Kidney tubule cell (primary cell): ENCODE results near the gene RAF1.
A peak's percentile ranks its signal among the peaks of the same experiment; 100 is the strongest.

Experiments used
- DNase-seq: peaks from one replicate; pipeline ENCODE4 v3.0.0-alpha.2; 2018; ENCODE audit warnings: low spot score

RAF1 gene

DNA sequence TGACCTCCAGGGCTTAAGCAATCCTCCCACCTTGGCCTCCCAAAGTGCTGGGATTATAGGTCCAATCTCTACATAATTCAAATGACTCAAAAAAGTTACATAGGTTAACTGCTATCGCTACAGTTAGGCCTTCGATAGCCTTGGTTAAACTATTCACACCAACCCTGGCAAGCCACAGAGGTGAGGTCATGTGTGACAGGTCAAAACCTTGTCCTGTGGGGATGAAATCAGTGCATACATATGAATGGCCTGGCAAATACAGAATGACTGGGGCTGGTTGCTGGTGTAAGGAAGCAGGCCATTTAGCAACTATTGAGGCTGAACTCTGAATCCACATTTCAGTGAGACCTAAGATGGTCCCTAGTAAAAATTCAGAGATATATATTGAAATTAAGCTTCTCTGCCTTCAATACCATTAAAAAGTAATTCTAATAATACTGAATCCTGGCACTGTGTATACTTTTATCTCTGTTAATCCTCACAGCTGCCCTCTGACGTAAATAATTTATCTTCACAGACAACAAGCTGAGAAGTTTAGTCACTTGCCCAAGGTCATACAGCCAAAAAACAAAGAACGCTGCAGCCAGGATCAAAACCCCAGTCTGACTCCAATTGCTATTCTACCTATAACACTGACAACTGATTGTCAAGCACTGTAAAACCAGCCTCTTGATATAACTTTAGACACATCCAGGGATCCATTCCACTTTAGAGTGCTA lies 71.8 kb downstream of the RAF1 start:
- DNase-seq: peak; percentile 22

DNA sequence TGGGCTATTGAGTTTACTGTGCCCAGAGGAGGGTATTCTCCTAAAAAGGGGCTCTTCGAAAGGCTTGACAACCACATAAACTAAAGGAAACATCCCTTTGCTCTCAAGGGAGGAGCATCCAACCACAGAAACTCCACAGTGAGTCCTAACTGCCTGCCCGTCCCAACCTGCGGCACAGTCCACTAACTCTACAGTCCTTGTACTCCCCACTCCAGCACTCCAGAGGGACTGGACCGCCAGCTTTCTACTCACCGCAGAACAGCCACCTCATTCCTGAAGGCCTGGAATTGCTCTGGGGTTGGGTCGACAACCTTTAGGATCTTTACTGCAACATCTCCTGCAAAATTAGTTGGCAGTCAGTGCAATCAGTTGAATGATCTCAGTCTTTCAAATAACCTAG lies 72.5 kb downstream of the RAF1 start:
- DNase-seq: no peak

DNA sequence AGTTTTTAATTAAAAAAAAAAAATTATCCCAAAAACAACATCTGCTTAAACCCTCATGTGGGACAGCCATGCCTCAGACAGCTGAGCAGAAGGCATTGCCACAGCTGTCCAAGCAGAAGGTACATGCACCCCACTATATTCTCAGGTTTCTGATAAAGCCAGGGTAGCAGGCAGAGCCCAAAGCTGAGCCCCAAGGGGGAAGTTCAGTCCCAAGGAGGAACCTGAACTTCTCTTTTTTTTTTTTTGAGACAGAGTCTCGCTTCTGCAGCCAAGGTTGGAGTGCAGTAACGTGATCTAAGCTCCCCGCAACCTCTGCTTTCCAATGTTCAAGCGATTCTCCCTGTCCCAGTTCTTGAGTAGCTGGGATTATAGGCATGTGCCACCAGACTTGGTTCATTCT lies 73.8 kb downstream of the RAF1 start:
- no peak for DNase-seq

DNA sequence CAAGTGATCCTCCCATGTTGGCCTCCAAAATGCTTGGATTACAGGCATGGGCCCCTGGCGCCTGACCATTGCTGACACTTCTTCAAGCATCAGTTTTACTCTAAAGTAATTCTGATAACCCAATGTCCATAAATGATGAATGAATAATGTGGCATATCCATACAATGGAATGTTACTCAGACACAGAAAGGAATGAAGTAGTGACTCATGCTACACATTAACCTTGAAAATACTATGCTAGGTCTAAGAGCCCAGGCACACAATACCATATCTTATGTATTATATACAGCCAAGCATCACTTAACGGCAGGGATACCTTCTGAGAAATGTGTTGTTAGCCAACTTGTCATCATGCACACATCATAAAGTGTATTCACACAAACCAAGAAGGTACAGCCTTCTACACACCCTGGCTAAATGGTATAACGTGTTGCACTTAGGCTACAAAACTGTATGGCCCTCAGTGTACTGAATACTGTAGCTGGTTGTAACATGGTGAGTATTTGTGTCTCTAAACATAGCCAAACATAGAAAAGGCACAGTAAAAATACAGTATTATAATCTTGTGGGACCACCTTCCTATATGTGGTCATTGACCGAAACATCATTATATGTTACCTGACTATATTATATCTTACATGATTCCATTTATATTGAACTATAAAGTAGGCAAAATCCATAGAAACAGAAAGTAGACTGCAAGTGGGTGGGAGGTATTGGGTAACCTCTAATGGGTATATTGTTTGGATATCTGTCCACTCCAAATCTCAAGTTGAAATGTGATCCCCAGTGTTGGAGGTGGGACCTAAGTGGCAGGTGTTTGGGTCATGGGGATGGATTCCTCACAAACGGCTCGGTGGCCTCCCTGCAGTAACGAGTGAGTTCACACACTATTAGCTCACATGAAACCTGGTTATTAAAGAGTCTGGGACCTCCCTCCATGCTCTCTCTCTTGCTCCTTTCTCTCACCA lies 75.6 kb downstream of the RAF1 start:
- peak; percentile 18 for DNase-seq

DNA sequence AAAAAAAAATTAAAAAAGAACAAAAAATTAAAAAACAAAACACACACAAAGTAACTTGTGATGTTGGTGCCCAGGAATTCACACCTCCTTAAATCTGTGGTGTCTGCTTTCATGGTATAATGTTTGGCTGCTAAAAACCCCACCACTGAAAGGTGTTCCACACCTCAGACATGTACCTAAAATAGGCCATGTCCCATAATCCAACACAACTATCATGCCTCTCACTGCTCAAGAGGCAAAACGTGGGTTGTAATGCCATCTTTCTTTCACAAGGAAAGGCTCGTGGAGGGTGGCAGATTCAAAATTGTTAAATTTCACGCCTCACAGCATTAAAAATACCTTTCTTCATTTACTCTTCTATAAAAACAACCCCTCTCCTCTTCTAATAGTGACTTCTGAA lies 77.5 kb downstream of the RAF1 start:
- DNase-seq: no peak

DNA sequence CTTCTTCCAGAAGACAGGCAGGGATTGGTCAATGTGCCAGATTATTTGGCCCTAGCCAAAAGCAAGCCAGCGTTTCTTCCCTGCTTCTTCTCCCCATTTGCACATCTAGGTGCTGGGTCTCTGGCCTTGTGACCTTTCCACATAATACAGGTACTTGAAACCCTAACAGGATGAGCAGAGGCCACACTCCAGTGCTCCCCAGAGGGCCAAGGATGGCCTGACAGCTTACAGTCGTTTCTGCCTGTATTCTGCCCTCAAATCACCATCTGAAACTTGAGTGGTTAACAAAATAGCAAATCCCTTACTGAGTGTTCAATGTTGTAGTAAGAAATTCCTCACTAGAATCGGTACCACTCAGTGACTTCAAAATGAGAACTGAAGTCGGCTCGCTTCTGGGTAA lies 77.9 kb downstream of the RAF1 start:
- no peak for DNase-seq

DNA sequence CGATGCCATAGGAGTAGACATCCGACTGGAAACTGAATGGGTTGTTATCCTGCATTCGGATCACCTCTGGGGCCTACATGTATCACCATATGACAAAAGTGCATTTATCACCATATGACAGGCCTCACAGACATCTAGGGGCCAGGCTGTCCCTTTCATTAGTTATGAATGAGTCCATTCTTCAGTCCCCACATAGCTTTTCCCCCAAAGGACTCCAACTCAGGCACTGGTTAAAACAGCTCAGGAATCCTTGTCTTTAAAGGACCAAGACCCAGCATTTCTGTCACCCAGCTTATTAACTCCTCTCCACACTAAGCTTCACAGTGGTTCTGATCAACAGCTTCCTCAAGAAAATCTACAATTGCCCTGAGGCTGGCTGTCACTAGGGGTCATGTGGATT lies 78.7 kb downstream of the RAF1 start:
- DNase-seq: no peak

DNA sequence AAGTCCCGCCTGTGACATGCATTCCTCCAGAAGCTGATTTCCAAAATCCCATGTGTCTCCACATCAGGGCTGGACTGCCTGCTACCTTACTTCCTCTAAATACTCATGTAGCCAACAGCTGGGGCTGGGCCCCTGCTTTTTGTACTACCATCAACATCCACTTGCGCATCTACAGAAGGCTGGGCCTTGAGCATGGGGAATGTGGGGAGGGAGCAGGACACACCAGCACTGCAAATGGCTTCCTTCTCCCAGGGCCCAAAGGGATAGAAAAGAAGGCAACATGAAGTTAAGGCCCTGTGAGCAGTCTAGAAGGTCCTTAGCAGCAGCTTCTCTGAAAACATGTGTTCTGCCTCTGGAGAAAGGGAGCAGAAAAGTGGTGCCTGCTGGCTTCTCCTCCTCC lies 79.8 kb downstream of the RAF1 start:
- DNase-seq: no peak

DNA sequence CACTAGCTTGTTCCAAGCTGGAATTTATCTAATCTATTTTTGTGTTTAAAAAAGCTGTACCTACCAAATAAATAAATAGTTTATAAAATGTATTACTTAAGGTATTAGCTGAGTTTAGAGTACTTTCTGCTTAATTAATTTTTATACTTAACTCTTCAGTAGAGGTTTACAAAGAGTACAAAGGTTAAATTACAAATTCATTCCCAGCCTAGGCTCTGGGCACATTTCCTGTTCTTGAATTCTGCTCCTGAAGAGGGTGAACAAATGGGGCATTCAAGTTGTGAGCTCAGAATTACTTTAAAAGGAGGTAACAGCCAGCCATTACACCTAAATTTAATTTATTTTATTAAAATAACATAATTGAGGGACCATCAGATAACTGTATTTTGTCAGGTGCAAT lies 80.6 kb downstream of the RAF1 start:
- no peak for DNase-seq

DNA sequence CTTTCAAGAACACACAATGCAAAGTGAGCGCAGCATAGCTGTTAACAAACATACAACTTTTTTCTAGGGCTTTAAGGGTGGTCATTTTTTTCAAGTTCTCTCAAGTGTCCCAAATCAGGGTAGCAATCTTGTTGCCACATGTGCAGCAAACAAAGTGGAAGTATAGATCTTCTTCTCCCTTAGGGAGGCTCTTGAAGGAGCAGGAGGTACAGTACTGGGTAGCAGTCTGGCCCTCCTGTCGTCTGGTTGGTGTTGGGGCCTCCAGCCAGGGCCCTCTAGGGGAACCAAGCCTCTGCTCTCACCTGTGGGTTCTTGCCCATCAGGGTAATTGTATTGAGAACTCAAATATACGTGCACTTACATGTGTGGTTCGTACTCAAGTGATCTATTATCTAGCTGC lies 81.2 kb downstream of the RAF1 start:
- no peak for DNase-seq

DNA sequence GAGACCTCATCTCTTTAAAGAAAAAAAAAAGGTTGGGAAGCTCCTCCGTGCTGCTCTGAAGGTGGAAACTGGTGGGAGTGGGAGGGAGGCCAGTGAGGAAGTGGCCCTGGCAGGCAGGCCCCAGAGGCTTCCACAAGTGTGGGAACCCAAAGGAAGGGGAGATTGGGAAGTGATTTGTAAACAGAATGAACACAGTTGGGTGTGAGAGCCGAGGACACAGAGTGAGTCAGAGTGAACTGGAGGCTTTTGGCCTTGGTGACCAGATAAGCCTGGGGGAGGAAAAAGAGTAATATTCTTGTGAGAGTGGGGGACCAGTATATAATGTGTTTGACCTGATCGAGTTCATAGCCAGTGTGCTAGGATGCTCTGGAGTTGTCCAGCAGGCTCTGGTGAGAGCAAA lies 84.0 kb downstream of the RAF1 start:
- DNase-seq: no peak

DNA sequence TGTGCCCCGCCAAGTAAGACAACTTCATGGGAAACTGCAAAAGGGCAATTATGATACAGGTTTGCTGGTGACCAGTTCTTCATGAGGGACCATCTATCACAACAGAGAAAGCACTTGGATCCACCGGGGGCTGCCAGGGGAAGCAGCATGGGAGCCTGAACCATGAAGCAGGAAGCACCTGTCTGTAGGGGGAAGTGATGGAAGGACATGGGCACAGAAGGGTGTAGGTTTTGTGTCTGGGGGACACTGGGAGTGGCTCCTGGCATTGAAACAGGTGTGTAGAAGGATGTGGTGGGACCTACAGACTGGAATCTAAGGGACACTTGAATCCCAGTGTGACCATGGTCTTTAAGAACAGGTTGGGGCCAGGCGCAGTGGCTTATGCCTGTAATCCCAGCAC lies 84.5 kb downstream of the RAF1 start:
- DNase-seq: no peak

DNA sequence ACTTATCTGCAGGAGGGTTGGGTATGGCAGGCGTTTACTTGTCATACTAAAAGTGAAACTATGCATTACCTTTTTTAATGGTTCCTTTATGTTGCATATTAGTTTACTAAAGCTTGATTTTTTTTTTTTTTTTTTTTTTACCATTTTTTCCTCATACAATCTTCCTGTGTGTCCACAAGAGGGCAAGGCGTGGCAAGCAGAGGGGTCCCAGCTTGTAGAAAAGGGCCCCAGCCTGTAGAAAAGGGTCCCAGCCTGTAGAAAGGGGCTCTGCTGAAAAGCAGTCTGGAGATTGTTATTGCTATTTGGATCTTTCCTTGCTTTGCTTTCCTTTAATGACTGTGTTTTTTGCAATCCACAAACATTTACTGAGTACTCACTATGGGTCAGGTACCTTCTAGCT lies 85.2 kb downstream of the RAF1 start:
- DNase-seq: no peak

DNA sequence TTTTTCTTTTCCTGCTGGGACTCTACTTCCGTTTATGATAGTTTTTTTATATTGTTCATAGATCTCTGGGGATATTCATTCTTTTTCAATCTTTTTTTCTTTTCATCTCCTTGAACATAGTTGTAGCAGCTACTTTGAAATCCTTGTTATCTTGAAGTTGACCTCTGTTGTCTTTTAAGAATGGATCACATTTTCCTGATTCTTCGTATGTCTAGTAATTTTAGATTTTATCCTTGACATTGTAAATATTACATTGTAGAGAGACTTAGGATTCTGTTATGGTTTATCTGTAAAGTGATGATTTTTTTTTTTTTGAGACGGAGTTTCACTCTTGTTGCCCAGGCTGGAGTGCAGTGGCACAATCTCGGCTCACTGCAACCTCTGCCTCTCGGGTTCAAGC lies 86.5 kb downstream of the RAF1 start:
- DNase-seq: no peak

DNA sequence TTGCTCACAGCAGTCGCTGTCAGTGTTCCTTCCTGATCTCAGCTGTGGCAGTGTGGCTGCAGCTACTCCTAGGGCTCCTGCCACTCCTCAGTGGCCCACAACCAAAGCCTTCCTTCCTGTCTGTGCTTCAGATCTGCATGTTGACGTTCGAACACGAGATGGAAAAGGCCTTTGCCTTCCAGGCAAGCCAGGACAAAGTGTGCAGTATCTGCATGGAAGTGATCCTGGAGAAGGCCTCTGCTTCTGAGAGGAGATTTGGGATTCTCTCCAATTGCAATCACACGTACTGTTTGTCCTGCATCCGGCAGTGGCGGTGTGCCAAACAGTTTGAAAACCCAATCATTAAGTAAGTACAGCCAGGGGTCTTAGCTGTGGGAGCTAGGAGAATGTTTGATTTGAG lies 89.3 kb downstream of the RAF1 start:
- DNase-seq: no peak

DNA sequence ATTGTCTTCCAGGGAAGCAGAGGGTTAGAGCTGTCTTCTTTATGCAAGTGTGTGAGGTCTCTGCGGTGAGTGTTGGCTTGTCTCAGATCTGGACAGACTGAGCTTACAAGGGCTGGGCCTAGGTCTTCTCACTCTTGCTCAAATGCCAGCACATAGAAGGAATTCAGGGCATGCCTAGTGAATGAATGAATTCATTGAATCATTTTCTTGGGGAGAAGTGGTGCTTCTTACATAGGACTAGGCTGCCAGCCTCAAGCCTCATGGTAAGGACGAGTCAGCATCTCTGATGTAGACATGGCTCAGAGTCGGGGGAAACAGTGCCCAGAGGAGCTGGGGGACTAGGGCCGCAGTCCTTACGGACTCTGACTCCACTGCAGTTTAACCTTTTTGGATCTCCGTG lies 89.8 kb downstream of the RAF1 start:
- no peak for DNase-seq

DNA sequence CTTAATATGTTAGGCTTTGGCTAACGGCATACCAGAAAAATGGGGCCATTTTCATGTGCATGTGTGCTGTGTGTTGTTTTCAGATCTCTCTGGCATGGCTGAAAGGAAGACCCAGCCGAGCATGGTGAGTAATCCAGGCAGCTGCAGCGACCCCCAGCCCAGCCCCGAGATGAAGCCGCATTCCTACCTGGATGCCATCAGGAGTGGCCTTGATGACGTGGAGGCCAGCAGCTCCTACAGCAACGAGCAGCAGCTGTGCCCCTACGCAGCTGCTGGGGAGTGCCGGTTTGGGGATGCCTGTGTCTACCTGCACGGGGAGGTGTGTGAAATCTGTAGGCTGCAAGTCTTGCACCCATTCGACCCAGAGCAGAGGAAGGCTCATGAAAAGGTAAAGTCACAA lies 91.9 kb downstream of the RAF1 start:
- no peak for DNase-seq

DNA sequence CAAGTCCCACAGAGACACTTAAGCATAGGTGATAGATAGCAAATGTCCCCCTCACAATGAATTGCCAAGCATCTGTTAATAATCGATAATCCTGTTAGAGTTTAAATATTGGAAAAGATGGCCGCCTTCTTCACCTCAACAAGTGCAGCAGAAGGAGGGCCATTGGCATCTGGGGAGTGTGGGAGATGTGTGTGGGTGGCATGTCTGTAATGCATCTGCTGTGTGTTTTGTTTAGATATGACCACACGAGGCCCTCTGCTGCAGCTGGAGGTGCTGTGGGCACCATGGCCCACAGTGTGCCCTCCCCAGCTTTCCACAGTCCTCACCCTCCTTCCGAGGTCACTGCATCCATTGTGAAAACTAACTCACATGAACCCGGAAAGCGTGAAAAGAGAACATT lies 94.1 kb downstream of the RAF1 start:
- no peak for DNase-seq

DNA sequence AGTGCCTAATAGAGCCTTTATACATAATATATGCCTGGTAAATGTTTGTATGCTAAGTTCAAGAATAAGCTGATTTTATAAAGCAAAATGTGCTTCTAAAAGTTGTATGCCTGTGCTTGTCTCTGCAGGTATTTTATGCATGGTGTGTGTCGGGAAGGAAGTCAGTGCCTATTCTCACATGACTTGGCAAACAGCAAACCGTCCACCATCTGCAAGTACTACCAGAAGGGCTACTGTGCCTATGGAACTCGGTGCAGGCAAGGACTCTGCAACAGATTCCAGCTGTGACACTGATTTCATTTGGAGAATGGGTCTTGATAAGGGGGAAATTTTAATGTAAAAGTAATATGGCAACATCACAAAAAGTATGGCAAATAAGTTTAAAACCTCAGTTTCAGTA lies 95.2 kb downstream of the RAF1 start:
- no peak for DNase-seq

DNA sequence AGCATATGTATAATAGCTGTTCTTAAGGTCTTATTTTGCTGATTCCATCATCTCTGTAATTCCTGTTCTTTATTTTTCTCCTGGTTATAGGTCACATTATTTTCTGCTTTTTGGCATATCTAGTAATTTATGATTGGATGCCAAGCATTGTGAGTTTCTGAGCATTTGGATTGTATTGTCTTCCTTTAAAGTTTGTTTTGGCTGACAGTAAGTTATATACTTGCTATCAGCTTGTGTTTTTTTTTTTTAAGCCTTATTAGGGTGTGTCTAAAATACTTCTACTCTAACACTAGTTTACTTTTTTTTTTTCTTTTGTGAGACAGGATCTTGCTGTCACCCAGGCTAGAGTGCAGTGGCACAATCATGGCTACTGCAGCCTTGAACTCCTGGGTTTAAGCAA lies 96.9 kb downstream of the RAF1 start:
- DNase-seq: no peak

DNA sequence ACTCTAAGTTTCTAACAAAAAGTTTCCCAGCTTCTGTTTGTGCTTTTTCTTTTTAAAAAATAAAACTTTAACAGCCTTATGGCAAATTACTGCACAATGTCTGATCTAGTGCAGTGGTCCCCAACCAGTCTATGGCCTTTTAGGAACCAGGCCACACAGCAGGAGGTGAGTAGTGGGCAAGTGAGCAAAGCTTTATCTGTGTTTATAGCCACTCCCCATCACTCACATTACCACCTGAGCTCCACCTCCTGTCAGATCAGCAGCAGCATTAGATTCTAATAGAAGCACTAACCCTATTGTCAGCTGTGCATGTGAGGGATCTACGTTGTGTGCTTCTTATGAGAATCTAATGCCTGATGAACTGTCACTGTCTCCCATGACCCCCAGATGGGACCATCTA lies 101.5 kb downstream of the RAF1 start:
- DNase-seq: no peak

DNA sequence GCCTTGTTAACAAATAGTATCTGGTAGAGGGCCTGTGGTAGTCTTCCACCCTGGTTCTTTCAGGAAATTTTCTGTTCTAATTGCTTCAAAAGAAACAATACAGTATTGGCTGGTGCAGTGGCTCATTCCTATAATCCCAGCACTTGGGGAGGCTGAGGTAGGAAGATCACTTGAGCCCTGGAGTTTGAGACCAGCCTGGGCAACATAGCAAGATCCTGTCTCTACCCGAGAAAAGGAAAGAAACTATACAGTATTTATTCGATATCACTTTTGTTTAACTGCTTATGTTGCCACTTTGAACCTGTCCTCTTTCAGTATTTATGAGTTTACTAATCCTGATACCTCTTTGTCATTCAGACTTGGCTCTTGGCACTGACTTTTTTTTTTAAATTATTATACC lies 102.5 kb downstream of the RAF1 start:
- no peak for DNase-seq

DNA sequence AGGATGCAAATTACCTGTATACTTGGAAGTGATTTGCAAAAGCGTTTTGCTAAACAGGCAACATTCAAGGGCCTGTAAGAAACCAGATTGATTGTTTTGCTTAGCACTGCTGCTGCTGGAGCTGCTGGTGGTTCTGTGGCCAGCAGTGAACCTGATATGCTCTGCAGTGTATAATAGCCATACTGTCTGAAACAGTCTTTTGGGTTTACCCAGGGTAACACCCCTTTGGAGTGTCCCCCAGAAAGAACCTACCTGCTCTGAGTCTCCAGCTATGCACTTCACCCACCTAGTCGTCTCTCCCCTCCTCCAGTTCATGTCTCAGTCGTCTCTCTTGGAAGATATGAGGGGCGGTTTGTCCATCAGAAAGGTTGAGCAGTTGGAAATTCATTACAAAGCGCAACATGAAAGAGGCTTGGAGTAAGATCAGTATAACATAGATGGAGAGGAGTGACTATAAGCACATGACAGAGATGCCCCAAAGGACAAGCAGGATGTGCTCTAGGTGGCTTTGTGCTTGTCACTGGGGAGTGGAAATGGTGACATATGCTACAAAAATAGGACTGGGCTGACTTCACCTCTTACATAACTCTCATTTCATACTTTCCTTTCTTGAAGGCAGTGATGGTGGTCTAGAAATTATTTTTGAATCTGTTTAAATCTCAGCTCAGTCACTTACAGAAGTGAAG lies 103.3 kb downstream of the RAF1 start:
- DNase-seq: no peak
